ENCODE results near the gene ADRB2.

DNA sequence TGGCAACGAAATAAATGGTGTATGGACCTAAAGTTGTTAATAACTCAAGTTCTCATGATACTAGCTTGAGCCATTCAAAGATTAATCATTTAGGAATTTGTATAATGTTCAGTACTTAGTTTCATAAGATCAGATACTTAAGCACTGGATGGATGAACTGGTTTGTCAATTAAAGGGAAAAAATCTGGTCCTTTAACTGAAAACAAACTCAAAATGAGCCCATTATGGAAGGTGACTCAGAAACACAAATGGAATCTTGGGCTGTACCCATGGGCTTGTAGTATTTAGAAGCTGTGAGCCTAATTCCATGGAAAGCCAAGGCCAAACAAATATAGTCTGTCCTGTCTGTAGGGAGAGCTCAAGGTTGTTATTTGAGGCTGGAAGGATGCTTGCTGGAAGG, 27.6 kb upstream of the ADRB2 start:
- TF ChIP-seq EP300 (IDR thresholded peaks at IDR 0.05) (no peak), BHLHE40 (IDR thresholded peaks at IDR 0.05; ENCODE audit: low read depth, low read length) (no peak)
- TF ChIP-seq, protein P1, sequence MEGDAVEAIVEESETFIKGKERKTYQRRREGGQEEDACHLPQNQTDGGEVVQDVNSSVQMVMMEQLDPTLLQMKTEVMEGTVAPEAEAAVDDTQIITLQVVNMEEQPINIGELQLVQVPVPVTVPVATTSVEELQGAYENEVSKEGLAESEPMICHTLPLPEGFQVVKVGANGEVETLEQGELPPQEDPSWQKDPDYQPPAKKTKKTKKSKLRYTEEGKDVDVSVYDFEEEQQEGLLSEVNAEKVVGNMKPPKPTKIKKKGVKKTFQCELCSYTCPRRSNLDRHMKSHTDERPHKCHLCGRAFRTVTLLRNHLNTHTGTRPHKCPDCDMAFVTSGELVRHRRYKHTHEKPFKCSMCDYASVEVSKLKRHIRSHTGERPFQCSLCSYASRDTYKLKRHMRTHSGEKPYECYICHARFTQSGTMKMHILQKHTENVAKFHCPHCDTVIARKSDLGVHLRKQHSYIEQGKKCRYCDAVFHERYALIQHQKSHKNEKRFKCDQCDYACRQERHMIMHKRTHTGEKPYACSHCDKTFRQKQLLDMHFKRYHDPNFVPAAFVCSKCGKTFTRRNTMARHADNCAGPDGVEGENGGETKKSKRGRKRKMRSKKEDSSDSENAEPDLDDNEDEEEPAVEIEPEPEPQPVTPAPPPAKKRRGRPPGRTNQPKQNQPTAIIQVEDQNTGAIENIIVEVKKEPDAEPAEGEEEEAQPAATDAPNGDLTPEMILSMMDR (IDR thresholded peaks at IDR 0.05): no peak

Data from A549 (cell line).